ENCODE measurements around the gene GSG1.

GRCh38 chr12:13128291-13128965 lies 25.0 kb upstream of the GSG1 start:
- TF ChIP-seq CTCF (IDR thresholded peaks at IDR 0.05 in 8 of 11, conservative IDR thresholded peaks at IDR 0.05 in 3 of 11) (no peak), POLR2A (IDR thresholded peaks at IDR 0.05) (no peak)

Measured in spleen (tissue), 7 donors.